ENCODE data around the gene GLB1L.
"Not testable (repeated sequence)": the region's sequence is repeated elsewhere in the genome, so short reads cannot be mapped to it uniquely, and the experiment has no call there.

Gene GLB1L

DNA sequence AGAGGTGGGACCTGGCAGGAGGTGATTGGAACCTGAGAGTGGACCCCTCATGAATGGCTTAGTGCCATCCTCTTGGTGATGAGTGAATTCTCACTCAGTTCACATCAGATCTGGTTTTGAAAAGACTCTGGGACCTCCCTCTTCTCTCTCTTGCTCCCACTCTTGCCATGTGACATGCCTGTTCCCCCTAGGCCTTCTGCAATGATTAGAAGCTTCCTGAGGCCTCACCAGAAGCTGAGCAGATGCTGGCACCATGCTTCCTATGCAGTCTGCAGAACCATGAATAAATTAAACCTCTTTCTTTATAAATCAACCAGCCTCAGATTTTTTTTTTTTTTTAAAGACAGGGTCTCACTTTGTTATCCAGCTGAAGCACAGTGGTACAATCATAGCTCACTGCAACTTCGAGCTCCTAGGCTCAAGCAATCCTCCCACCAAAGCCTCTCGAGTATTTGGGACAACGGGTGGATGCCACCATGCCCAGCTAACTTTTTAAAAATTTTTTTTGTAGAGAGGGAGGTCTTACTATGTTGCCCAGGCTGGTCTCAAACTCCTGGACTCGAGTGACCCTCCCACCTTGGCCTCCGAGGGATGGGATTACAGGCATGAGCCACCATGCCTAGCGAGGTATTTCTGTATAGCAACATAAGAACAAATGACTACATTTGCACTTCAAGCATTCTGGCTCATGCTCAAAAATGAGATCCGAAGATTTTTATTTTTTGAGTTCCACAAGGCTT lies 40.6 kb downstream of the GLB1L start:
- DNase-seq = no peak

GRCh38 chr2:219201331-219201730 lies 43.9 kb downstream of the GLB1L start:
- DNase-seq = not testable (repeated sequence)

GRCh38 chr2:219200502-219201326 lies 44.5 kb downstream of the GLB1L start:
- DNase-seq = not testable (repeated sequence)

- DNase-seq = no peak
Measured at GRCh38 chr2:219199470-219200211, 45.6 kb downstream of the GLB1L start.

GRCh38 chr2:219198974-219199373 lies 46.3 kb downstream of the GLB1L start:
- no peak for DNase-seq

DNA sequence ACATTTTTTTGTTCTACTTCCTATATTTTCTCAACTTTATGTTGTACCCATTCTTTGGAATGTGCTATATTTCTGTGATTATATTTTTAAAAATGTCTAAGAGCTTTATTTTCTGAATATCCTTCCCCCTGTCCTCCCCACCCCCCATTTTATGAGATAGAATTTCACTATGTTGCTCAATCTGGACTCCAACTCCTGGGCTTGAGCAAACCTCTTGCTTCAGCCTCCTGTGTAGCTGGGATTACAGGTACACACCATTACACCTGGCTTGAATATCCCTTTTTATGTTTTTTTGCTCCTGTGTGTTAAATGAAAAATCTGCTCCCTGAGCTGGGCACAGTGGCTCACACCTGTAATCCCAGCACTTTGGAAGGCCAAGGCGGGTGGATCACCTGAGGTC lies 47.9 kb downstream of the GLB1L start:
- no peak for DNase-seq

DNA sequence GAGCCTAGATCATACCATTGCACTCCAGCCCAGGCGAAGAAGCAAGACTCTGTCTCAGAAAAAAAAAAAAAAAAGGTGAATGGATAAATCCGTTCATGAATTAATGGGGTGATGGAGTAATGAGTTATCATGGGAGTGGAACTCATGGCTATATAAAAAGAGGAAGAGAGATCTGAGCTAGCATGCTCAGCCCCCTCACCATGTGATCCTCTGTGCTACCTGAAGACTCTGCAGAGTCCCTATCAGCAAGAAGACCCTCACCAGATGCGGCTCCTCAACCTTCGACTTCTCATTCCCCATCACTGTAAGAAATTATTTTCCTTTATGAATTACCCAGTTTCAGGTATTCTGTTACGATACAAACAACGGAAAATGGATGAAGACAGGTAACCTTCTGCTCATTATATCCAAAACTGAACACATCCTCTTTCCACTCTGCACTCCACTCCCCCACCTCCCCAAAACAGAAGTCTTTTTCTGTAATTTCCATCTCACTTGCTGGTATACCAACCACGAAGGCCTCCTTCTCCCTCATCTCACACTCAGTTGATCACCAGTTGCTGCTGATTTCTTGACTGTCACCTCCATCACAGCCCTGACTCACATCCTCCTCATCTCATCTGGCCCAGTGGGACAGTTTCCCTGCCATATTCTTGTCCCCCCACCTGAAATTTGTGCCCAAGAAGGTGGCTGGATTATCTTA lies 58.3 kb downstream of the GLB1L start:
- no peak for DNase-seq
